Nephron progenitor cell (in vitro differentiated cells): ENCODE measurements around the gene ABCA1.

ENCODE experiments used
- DNase-seq: peaks from one replicate; pipeline ENCODE4 v3.0.0; 2021
- H3K27ac Mint-ChIP-seq: 2 replicates; pipeline ENCODE4 v1.8.0; 2021; ENCODE audit warnings: mild to moderate bottlenecking, moderate library complexity, mixed read lengths
- H3K27me3 Mint-ChIP-seq: 2 replicates; pipeline ENCODE4 v1.8.0; 2021; ENCODE audit warnings: mild to moderate bottlenecking, low read depth, mixed read lengths; ENCODE audit not compliant: poor library complexity
- H3K36me3 Mint-ChIP-seq: 2 replicates; pipeline ENCODE4 v1.8.0; 2021; ENCODE audit warnings: low read depth, mixed read lengths
- H3K4me1 Mint-ChIP-seq: 2 replicates; pipeline ENCODE4 v1.8.0; 2021; ENCODE audit warnings: mixed read lengths
- H3K4me3 Mint-ChIP-seq: 2 replicates; pipeline ENCODE4 v1.8.0; 2021; ENCODE audit warnings: mild to moderate bottlenecking, moderate library complexity, mixed read lengths
- H3K9me3 Mint-ChIP-seq: 2 replicates; pipeline ENCODE4 v1.8.0; 2021; ENCODE audit warnings: mild to moderate bottlenecking, moderate library complexity, mixed read lengths
- CTCF ChIP-seq: fragments of 200-600 bp; sonication (generic); IDR thresholded peaks from 2 replicates; pipeline ENCODE4 v1.5.0; 2021; ENCODE audit warnings: antibody characterized with exemption

ABCA1 gene

GRCh38 chr9:104776797-104777196 is 151.2 kb downstream of the ABCA1 start:
- Mint-ChIP-seq H3K4me3 (no peak overlapping the region), H3K9me3 (no peaks in the 10 kb centered on the region), H3K27me3 (no peaks in the 10 kb centered on the region), H3K4me1 (no peaks in the 10 kb centered on the region), H3K36me3 (peaks cover under 1% of the 10 kb centered on the region), H3K27ac (no peak overlapping the region)
- no peak for DNase-seq
- TF ChIP-seq CTCF = no peak

DNA sequence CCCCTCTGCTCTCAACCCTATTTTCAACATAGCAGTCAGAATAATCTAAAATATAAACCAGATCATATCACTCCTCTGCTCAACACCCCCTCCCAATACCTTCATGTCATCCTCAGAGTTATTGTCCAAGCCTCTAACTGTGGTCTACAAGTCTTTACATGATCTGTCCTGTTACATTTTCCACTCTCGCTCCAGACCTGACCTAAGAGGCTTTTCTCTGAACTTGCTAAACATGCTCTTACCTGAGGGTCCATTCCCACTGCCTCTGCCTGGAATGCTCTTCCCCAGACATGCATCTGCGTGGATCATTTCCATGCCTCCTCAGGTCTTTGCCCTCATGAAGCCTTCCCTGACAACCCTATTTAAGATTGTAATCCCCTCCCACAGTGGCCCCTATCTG is 152.0 kb downstream of the ABCA1 start:
- Mint-ChIP-seq H3K9me3 (no peaks in the 10 kb centered on the region), H3K27ac (no peak overlapping the region), H3K36me3 (peaks cover 8% of the 10 kb centered on the region), H3K4me1 (no peaks in the 10 kb centered on the region), H3K27me3 (no peaks in the 10 kb centered on the region), H3K4me3 (no peak overlapping the region)
- DNase-seq = no peak
- no peak for TF ChIP-seq CTCF

GRCh38 chr9:104775574-104775936 is 152.4 kb downstream of the ABCA1 start:
- Mint-ChIP-seq H3K9me3 (no peaks in the 10 kb centered on the region), H3K4me1 (no peaks in the 10 kb centered on the region), H3K27me3 (no peaks in the 10 kb centered on the region), H3K36me3 (peaks cover 11% of the 10 kb centered on the region), H3K4me3 (no peak overlapping the region), H3K27ac (no peak overlapping the region)
- no peak for TF ChIP-seq CTCF
- DNase-seq = no peak

DNA sequence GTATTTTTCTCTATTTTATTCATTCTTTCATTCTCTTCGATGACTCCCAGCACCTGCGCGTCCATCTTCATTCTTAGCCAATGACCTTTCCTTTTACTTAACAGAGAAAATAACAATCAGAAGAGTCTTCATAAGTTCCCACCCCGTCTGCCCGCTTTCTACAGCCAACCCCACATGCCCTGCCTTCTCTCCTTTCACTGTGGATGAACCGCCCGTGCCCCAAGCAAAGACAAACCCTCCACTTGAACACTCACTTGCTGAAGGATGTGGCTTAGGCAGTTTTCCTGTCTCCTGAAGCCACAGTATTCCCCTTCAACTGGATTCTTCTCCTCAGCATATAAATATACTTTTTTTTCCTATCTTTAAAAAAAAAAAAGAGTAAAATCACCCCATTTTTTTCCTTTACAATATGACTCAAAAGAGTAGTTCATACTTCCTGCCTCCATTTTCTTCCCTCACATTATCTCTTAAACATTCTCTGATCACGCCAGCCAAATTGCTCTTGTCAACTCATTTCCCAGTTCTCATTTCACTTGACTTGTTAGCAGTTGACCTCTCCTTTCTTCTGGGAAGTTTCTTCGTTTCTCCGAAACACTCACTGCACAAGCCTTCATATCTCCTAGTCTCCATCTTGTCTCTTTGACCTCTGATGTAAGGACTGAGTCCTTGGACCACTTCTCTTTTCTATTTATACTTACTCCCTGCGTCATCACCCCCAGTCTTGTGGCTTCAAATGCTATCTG is 153.0 kb downstream of the ABCA1 start:
- H3K4me3 Mint-ChIP-seq = no peak overlapping the region
- H3K27me3 Mint-ChIP-seq = no peaks in the 10 kb centered on the region
- no peak overlapping the region for H3K27ac Mint-ChIP-seq
- no peaks in the 10 kb centered on the region for H3K4me1 Mint-ChIP-seq
- TF ChIP-seq CTCF = no peak
- peaks cover 12% of the 10 kb centered on the region for H3K36me3 Mint-ChIP-seq
- H3K9me3 Mint-ChIP-seq = no peaks in the 10 kb centered on the region
- no peak for DNase-seq

DNA sequence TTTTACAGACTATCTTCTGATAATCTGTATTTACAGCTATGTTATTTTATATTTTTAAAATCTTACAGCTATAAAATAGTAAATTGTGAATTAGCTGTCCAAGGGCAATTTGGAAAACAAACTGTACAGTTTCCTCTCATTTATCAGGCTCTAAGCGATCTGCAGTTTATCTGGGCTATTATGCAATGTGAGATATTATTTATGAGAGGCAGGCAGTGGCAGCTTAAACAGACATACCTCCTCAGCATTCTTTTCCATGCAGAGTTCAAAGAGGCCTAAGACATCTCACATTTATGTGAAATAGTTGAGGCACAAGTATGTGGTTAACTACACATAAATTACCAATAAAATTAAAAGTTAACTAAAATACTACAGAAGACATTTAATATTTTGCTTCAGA is 153.8 kb downstream of the ABCA1 start:
- Mint-ChIP-seq H3K27me3 (no peaks in the 10 kb centered on the region), H3K4me3 (no peak overlapping the region), H3K9me3 (no peaks in the 10 kb centered on the region), H3K36me3 (peaks cover 12% of the 10 kb centered on the region), H3K4me1 (no peaks in the 10 kb centered on the region), H3K27ac (no peak overlapping the region)
- no peak for TF ChIP-seq CTCF
- DNase-seq = no peak
